GM12872 (cell line): ENCODE results near the gene SLC38A7.

Experiments
- TF ChIP-seq, protein P1 (sequence below): IDR thresholded peaks from 3 replicates; pipeline ENCODE4 v1.5.1; 2011; ENCODE audit warnings: low read depth, mild to moderate bottlenecking, low read length, moderate library complexity; ENCODE audit not compliant: insufficient read depth

The SLC38A7 gene

DNA sequence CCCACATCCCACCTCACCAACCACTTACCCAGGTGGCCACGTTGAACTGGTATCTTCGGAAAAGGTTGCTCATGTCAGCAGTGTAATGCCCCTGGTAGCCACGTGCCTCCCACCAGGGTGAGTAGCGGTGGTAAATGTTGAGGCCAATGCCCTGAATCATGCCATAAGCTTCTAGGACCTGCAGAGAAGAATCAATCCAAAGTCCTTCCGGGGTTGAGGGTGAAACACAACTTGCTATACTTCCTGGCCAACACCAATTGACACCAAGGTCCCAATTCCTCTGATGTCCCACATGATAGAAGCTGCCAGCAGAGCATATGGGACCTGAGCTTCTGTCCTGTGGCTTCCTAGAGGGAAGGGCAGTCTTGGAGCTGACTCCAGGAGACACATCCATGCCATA lies 43.6 kb downstream of the SLC38A7 start:
- TF ChIP-seq, protein P1, sequence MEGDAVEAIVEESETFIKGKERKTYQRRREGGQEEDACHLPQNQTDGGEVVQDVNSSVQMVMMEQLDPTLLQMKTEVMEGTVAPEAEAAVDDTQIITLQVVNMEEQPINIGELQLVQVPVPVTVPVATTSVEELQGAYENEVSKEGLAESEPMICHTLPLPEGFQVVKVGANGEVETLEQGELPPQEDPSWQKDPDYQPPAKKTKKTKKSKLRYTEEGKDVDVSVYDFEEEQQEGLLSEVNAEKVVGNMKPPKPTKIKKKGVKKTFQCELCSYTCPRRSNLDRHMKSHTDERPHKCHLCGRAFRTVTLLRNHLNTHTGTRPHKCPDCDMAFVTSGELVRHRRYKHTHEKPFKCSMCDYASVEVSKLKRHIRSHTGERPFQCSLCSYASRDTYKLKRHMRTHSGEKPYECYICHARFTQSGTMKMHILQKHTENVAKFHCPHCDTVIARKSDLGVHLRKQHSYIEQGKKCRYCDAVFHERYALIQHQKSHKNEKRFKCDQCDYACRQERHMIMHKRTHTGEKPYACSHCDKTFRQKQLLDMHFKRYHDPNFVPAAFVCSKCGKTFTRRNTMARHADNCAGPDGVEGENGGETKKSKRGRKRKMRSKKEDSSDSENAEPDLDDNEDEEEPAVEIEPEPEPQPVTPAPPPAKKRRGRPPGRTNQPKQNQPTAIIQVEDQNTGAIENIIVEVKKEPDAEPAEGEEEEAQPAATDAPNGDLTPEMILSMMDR = no peak

GRCh38 chr16:58639836-58640235 lies 44.7 kb downstream of the SLC38A7 start:
- TF ChIP-seq, protein P1 = no peak

DNA sequence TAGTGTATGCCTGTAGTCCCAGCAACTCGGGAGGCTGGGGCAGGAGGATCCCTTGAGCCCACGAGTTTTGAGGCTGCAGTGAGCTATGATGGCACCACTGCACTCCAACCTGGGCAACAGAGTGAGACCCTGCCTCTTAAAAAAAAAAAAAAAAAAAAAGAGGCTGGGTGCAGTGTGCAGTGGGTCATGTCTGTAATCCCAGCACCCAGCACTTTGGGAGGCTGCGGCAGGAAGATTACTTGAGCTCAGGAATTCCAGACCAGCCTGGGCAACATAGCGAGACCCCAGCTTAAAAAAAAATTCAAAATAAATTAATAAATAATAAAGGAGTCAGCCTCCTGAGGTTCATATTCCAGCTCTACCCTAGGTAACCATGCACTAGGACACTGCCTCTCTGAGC lies 45.3 kb downstream of the SLC38A7 start:
- TF ChIP-seq, protein P1 = no peak

DNA sequence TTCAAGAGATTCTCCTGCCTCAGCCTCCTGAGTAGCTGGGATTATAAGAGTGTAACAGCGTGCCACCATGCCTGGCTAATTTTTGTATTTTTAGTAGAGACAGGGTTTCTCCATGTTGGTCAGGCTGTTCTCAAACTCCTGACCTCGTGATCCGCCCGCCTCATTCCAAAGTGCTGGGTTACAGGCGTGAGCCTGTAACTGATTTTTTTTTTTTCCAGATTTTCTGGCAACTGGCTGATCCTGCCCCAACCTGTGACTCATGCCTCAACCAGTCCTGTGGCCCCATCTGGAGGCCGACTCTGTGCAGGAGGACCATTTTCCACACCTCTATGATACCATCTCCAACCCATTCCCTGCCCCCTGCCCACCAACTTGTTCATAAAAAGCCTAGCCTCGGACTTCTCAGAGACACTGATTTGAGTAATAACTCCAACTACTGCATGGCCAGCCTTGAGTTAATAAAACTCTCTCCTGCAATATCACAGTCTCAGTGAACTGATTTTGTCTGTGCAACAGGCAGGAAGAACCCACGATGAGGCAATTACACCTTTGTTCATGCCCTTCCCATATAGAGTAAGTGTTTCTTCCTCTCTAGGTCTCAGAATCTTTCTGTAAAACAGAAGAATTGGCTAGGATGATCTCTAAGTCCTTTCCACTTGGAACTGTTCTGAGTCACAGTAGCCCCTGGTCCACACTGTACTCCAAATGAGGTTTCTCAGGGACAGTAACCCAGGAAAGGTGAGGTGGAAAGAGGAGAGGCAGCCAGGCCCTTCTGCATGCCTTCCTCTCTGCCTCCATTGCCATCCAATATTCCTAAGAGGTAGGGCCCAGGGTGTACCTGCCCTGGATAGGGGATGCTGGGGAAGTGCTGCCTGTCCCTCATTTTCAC lies 46.2 kb downstream of the SLC38A7 start:
- TF ChIP-seq, protein P1 = 0 out of 3 replicates have a peak, but pooled peaks have one; percentile 14

DNA sequence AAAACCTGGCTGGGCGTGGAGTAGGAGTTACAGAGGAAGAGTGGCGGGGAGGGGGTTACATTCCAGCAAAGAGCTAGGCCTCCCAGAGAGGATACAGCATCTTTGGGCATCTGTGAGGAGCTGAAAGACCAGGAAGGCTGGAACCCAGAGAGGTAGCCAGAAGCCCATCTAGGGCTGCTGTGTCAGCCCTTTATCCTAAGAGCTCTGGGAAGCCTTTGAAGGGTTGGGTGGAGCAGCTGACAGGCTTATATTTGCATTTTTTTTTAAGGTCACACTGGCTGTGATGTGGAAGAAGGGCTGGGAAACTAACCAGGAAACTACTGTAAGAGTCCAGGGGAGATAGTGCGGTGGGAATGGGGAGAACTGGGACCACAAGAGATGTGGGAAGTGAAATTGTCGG lies 48.1 kb downstream of the SLC38A7 start:
- TF ChIP-seq, protein P1 = no peak

GRCh38 chr16:58635502-58635901 lies 49.1 kb downstream of the SLC38A7 start:
- TF ChIP-seq, protein P1 = no peak

DNA sequence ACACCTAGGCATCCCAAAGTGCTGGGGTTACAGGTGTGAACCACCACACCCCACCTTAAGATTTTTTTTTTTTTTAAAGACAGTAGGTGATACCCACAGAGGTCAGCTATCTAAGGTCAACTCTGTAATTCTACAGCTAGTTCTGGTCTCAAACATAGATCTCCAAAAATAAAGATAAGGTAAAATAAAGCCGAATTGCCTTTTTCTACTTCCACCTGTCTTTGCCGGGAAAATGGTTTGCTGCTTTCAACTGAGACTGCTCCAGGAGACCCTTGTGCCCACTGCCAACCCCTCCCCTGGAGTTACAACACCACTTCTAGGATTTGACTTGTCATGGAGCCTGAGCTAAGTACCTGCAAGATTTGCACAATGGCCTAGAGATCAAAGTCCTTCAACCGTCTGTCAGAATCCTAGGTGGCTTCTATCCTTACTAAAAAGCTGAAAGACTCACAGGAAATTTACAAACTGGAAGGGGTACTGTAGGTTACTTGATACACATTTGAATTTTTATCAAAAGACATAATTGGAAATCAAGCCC lies 50.2 kb downstream of the SLC38A7 start:
- TF ChIP-seq, protein P1 = no peak
